ENCODE measurements around the gene SLC26A4.

SLC26A4 gene

DNA sequence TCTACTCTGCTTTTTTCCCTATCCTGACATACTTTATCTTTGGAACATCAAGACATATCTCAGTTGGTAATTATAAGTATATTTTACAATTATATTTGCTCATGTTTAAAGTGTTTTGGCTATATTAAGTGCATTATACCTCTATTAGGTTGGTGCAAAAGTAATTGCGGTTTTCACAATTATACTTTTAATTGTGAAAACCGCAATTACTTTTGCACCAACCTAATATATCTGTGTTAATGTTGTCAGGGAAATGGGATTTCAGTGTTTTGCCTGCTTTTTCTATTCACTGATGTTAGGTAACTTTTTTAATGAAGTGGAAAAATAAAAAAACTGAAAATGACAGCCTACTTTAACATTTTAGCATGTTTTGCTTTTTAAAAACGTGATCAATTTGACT, 11.6 kb downstream of the SLC26A4 start:
- TF ChIP-seq GATA1 (IDR thresholded peaks at IDR 0.05; ENCODE audit: low read depth, low read length) (no peak), POLR2A (IDR thresholded peaks at IDR 0.05; ENCODE audit: low read length) (no peak)
- DNase-seq: no peak

- TF ChIP-seq GATA1 (IDR thresholded peaks at IDR 0.05; ENCODE audit: low read depth, low read length): no peak
- no peak for TF ChIP-seq POLR2A (IDR thresholded peaks at IDR 0.05; ENCODE audit: low read length)
- no peak for DNase-seq
Observed at GRCh38 chr7:107676249-107676648, 15.6 kb downstream of the SLC26A4 start.

DNA sequence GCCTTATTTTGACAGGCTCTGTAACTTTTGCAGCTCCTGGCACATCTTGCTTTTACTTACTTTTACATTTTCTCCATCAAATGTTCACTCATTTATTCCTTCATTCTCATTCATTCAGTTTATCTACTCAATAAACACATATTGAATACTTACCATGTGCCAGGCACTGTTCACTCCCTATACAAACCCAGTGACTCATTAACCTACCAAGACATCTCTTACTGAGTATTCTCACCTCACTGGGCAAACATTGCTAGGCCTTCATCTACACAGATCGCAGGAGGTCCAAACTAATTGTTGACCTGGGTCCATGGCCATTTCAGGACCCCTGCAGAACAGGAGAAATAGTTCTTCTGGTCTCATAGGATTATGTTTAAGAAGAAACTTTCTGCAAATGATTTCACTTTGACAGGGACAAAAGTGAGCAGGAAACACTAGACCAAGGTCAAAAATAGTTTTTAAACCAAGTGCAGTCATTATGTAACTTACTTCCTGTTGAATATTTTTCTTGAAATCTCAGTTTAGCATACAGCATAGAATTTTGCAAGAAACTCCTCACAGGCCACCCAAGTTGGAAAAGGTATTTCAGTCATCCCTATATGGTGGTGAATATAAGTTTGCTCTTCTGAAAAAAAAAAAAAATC, 17.6 kb downstream of the SLC26A4 start:
- TF ChIP-seq GATA1 (IDR thresholded peaks at IDR 0.05; ENCODE audit: low read depth, low read length): no peak
- TF ChIP-seq POLR2A (IDR thresholded peaks at IDR 0.05; ENCODE audit: low read length): no peak
- DNase-seq: no peak

DNA sequence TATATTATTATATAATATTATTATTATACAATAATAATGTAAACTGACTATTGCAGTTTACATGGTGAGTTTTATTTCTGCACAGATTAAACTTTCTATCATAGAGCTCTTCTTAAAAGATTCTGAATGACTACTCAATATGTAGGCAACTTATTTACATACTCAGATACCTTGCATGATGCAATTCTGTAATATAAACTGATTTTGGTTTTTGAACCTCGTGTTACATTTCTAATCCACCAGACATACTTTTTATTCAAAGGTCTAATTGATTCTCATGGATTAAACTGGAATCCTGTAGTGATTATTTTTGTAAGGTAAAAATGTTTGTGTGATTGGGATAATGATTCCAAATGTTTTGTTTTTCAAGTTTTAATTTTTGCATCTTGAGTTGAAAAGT, 19.9 kb downstream of the SLC26A4 start:
- no peak for TF ChIP-seq GATA1 (IDR thresholded peaks at IDR 0.05; ENCODE audit: low read depth, low read length)
- TF ChIP-seq POLR2A (IDR thresholded peaks at IDR 0.05; ENCODE audit: low read length): no peak
- DNase-seq: peak in 1 of 2 experiments; percentile 15

GRCh38 chr7:107682886-107683285, 22.3 kb downstream of the SLC26A4 start:
- no peak for TF ChIP-seq POLR2A (IDR thresholded peaks at IDR 0.05; ENCODE audit: low read length)
- no peak for TF ChIP-seq GATA1 (IDR thresholded peaks at IDR 0.05; ENCODE audit: low read depth, low read length)
- DNase-seq: no peak

DNA sequence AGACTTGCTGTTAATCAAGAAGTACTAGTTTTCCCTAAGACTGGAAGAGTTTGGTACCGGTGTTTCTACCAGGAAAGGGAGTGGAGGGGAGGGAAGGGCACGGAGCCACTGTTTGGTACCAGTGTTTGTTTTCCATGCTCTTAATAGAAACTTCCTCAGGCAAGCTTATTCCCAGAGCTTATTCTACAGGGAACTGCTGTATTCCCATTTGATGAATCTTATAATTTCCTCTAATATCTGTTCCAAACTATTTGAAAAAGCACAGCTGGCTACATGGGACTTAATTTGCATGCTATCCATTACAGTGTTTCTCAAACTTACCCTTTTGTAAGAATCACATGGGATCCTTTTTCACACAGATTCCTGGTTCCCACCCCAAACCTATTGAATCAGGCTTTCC, 23.7 kb downstream of the SLC26A4 start:
- DNase-seq: no peak
- TF ChIP-seq GATA1 (IDR thresholded peaks at IDR 0.05; ENCODE audit: low read depth, low read length) (no peak), POLR2A (IDR thresholded peaks at IDR 0.05; ENCODE audit: low read length) (no peak)

DNA sequence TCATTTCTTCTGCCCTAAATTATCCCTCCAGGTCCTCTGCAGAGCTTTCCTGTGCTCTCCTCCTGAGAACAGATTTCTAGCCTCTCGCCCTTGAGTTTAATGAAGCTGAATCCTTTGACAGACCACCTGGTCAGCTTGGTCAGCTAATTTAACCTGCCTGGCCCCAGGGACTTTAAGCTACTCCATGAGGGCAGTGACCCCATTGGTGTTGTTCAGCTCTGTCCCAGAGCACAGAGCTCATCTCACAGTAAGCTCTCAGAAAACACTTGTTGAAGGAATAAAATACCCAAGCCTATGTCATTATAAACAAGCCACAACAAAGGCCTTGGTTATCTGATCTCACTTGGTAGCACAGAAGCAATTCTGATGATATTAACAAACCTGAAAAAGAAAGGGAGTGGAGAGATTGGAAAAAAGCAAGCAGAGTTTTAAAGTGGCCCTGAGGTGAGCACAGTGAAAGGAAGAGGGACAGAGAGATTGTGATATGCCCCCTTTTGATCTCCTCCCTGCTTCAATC, 24.4 kb downstream of the SLC26A4 start:
- TF ChIP-seq POLR2A (IDR thresholded peaks at IDR 0.05; ENCODE audit: low read length): no peak
- no peak for TF ChIP-seq GATA1 (IDR thresholded peaks at IDR 0.05; ENCODE audit: low read depth, low read length)
- no peak for DNase-seq

DNA sequence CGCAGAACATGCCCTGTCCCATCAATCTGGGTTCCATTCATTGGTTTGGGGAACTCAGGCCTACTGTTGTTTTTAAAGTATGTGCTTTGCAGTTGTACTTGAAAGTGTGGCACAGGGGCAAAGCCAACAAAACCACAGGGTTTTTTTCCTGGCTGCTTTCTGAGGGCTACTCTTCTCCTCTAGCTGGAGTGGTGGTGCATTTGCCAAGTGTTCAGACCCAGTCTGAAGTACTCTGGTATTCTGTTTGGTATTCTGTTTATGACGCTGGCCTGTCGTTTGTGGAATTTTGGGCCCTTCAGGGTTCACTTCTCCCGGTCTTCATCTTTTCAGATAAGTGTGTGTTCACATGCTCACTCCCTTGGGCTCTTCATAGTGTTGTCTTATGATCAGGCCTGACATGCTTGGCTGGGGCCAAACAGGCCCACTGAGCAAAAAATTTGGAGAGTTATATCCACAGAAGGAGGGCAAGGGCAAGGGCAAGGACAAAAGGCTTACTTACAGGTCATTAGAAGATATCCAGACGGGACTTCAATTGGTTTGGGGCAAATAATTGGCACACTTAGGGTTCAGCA, 26.3 kb downstream of the SLC26A4 start:
- DNase-seq: no peak
- TF ChIP-seq POLR2A (IDR thresholded peaks at IDR 0.05; ENCODE audit: low read length): no peak
- no peak for TF ChIP-seq GATA1 (IDR thresholded peaks at IDR 0.05; ENCODE audit: low read depth, low read length)

DNA sequence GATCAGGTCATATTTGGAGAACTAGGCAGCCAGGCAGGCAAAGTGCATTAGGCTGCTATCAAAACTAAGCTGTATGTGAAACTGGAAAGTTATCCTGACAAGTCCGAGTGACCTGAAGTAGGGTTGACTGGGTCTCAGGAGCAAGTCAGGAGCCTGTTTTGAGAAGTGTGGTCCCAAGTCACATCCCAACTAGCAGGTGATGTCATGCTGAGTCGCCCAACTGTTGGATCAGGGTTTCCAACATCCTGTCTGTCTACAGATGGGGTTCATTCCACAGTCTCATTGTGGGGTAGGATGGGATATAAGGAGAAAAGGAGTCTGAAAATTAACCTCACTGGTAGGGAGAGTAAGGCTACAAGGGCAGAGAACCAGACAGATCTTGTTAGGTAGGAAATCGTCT, 27.0 kb downstream of the SLC26A4 start:
- TF ChIP-seq POLR2A (IDR thresholded peaks at IDR 0.05; ENCODE audit: low read length): no peak
- TF ChIP-seq GATA1 (IDR thresholded peaks at IDR 0.05; ENCODE audit: low read depth, low read length): no peak
- DNase-seq: peak in 1 of 2 experiments; percentile 52

DNA sequence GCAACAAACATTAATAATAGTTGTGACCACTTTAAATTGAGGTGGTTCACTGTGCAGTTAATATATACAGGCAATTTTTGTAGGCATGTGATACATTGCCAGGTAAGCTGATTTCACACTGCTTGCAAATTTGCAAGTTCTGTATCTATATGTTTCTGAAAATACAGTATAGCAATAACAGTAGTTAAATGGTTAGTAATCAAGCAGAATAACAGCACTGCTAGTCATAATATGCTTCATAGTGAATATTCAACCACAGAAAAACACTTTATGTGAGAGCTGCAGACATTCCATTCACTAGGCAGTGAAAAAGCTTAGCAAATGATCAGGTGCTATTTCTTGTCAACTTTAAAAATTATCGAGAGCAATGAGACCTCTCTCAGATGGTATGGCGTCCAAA, 28.9 kb downstream of the SLC26A4 start:
- no peak for DNase-seq
- TF ChIP-seq GATA1 (IDR thresholded peaks at IDR 0.05; ENCODE audit: low read depth, low read length) (no peak), POLR2A (IDR thresholded peaks at IDR 0.05; ENCODE audit: low read length) (no peak)

GRCh38 chr7:107690084-107690483, 29.5 kb downstream of the SLC26A4 start:
- no peak for DNase-seq
- TF ChIP-seq GATA1 (IDR thresholded peaks at IDR 0.05; ENCODE audit: low read depth, low read length) (no peak), POLR2A (IDR thresholded peaks at IDR 0.05; ENCODE audit: low read length) (no peak)

- no peak for DNase-seq
- no peak for TF ChIP-seq POLR2A (IDR thresholded peaks at IDR 0.05; ENCODE audit: low read length)
- TF ChIP-seq GATA1 (IDR thresholded peaks at IDR 0.05; ENCODE audit: low read depth, low read length): no peak
Observed at GRCh38 chr7:107690611-107691010, 30.0 kb downstream of the SLC26A4 start.

DNA sequence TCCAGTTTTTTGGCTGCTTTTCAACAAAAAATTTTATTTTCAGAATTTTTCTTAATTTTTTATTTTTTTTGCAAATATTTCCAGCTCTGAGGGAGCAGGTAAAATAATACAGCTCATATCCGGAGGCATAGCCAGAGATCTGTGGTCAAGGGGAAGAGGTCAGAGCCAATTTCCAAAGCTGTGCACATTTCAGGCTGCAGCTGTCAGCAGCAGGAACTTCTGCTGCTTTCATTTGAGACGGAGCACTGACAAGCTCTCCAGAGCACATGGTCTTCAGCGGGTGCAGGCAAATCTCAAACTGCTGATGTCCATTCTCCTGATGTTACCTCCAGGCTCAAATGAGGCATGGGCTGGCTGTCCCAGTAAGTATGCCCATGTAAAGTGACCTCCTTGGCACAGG, 31.1 kb downstream of the SLC26A4 start:
- DNase-seq: no peak
- TF ChIP-seq POLR2A (IDR thresholded peaks at IDR 0.05; ENCODE audit: low read length) (no peak), GATA1 (IDR thresholded peaks at IDR 0.05; ENCODE audit: low read depth, low read length) (no peak)

GRCh38 chr7:107692501-107692900, 31.9 kb downstream of the SLC26A4 start:
- TF ChIP-seq POLR2A (IDR thresholded peaks at IDR 0.05; ENCODE audit: low read length) (no peak), GATA1 (IDR thresholded peaks at IDR 0.05; ENCODE audit: low read depth, low read length) (no peak)
- no peak for DNase-seq

DNA sequence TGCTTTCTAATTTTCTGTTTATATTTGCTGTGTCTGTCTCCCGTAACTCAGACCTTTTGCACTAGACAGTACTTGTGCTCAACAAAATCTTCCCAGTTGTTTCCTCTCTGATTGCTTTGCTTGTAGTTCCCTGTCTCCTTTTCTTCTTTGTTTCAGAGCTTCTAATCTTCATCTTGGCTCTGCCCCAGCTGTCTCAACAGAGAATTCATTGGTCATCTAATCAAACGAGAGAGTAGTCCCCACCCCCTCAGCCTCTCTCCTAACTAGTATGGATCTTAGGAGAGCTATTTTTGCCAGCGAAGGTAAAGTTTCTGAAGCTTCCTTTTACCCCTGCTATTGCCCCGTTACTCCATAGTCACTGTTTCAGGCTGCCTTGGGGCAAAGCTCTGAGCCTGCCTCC, 32.8 kb downstream of the SLC26A4 start:
- TF ChIP-seq GATA1 (IDR thresholded peaks at IDR 0.05; ENCODE audit: low read depth, low read length) (no peak), POLR2A (IDR thresholded peaks at IDR 0.05; ENCODE audit: low read length) (no peak)
- no peak for DNase-seq

Measured in erythroblast (primary cell).